Fibroblast of lung (primary cell): ENCODE measurements around the gene ELFN1.

Experiments used
- CTCF ChIP-seq, 2 donors: IDR thresholded peaks in 1 of 2; conservative IDR thresholded peaks in 1 of 2; 1 replicate in 1 of 2; 2 replicates in 1 of 2; pipeline ENCODE4 v1.5.1; 2011 to 2012; ENCODE audit warnings: low read length in 2 of 2, control low read depth in 1 of 2, inconsistent platforms in 1 of 2, low read depth in 1 of 2, mild to moderate bottlenecking in 1 of 2
- EZH2 ChIP-seq: IDR thresholded peaks from 2 replicates; pipeline ENCODE4 v1.5.1; 2012; ENCODE audit warnings: low read length, control low read depth, mild to moderate bottlenecking; ENCODE audit errors: missing control alignments

GRCh38 chr7:1725199-1725690 lies 55.2 kb downstream of the ELFN1 start:
- no peak for TF ChIP-seq CTCF (conservative IDR thresholded peaks at IDR 0.05 in 1 of 2, IDR thresholded peaks at IDR 0.05 in 1 of 2; ENCODE audit: low read depth in 1 of 2, low read length in 2 of 2)
- TF ChIP-seq EZH2 = no peak
